Endothelial cell (in vitro differentiated cells): Measurements from ENCODE around the gene SPDYE4. TPM values are rescaled to one million over a fixed set of nuclear protein-coding genes. Genes with fewer than 3 reads are reported as not detected.

ENCODE experiments used
- DNase-seq: peaks from one replicate; pipeline ENCODE4 v3.0.0; 2021; ENCODE audit warnings: low spot score
- H3K27ac Mint-ChIP-seq: one replicate; pipeline ENCODE4 v1.8.0; 2021; ENCODE audit warnings: mixed read lengths, inconsistent platforms; ENCODE audit not compliant: unreplicated experiment
- H3K27me3 Mint-ChIP-seq: one replicate; pipeline ENCODE4 v1.8.0; 2021; ENCODE audit warnings: mild to moderate bottlenecking, moderate library complexity, mixed read lengths, inconsistent platforms; ENCODE audit not compliant: unreplicated experiment
- H3K36me3 Mint-ChIP-seq: one replicate; pipeline ENCODE4 v1.8.0; 2021; ENCODE audit warnings: mild to moderate bottlenecking, low read depth, mixed read lengths, inconsistent platforms; ENCODE audit not compliant: unreplicated experiment
- H3K4me1 Mint-ChIP-seq: one replicate; pipeline ENCODE4 v1.8.0; 2021; ENCODE audit warnings: mild to moderate bottlenecking, mixed read lengths, inconsistent platforms; ENCODE audit not compliant: unreplicated experiment
- H3K4me3 Mint-ChIP-seq: one replicate; pipeline ENCODE4 v1.8.0; 2021; ENCODE audit warnings: mild to moderate bottlenecking, mixed read lengths, inconsistent platforms; ENCODE audit not compliant: unreplicated experiment
- H3K9me3 Mint-ChIP-seq: one replicate; pipeline ENCODE4 v1.8.0; 2021; ENCODE audit warnings: mixed read lengths, inconsistent platforms; ENCODE audit not compliant: unreplicated experiment
- CTCF ChIP-seq: fragments of 200-600 bp; sonication (generic); IDR thresholded peaks from one replicate; pipeline ENCODE4 v1.5.0; 2021; ENCODE audit warnings: antibody characterized with exemption; ENCODE audit not compliant: unreplicated experiment
- total RNA-seq: library from RNA; stranded (reverse); fragmentation: NEBNext Ultra II Directional; extraction: Animal tissue kit (Norgen Biotek cat#: 25700); gene quantifications from one replicate; pipeline ENCODE4 v1.2.1, GENCODE V29; 2021; ENCODE audit not compliant: unreplicated experiment

Gene SPDYE4
- total RNA-seq, 1 donor from 2014 or later: not detected

- TF ChIP-seq CTCF: no peak
- H3K4me3 Mint-ChIP-seq: peak overlapping the region; percentile 37
- no peak for DNase-seq
- no peaks in the 10 kb centered on the region for H3K36me3 Mint-ChIP-seq
- no peak overlapping the region for H3K27ac Mint-ChIP-seq
- H3K4me1 Mint-ChIP-seq: peaks cover 18% of the 10 kb centered on the region
- no peaks in the 10 kb centered on the region for H3K9me3 Mint-ChIP-seq
- H3K27me3 Mint-ChIP-seq: peaks cover 10% of the 10 kb centered on the region
These were observed 40.0 kb upstream of the SPDYE4 start for GRCh38 chr17:8798176-8798845.

- Mint-ChIP-seq H3K27ac (no peak overlapping the region), H3K4me3 (peak overlapping the region; percentile 42)
- no peak for TF ChIP-seq CTCF
These were observed 39.4 kb upstream of the SPDYE4 start for GRCh38 chr17:8797621-8798175.

GRCh38 chr17:8794636-8795035 is 36.3 kb upstream of the SPDYE4 start:
- no peak for TF ChIP-seq CTCF
- H3K4me3 Mint-ChIP-seq: no peak overlapping the region
- no peaks in the 10 kb centered on the region for H3K9me3 Mint-ChIP-seq
- H3K27me3 Mint-ChIP-seq: peaks cover 6% of the 10 kb centered on the region
- DNase-seq: no peak
- no peaks in the 10 kb centered on the region for H3K36me3 Mint-ChIP-seq
- peaks cover 18% of the 10 kb centered on the region for H3K4me1 Mint-ChIP-seq
- H3K27ac Mint-ChIP-seq: no peak overlapping the region

More at GRCh38 chr17:8797621-8798175, 39.4 kb upstream of the SPDYE4 start:
- Mint-ChIP-seq H3K27me3 (peaks cover 10% of the 10 kb centered on the region), H3K9me3 (no peaks in the 10 kb centered on the region), H3K36me3 (no peaks in the 10 kb centered on the region), H3K4me1 (peaks cover 18% of the 10 kb centered on the region)
- no peak for DNase-seq

GRCh38 chr17:8793649-8794048 is 35.3 kb upstream of the SPDYE4 start:
- H3K36me3 Mint-ChIP-seq: no peaks in the 10 kb centered on the region
- no peak for TF ChIP-seq CTCF
- H3K9me3 Mint-ChIP-seq: no peaks in the 10 kb centered on the region
- no peak for DNase-seq
- H3K4me1 Mint-ChIP-seq: peaks cover 18% of the 10 kb centered on the region
- no peak overlapping the region for H3K4me3 Mint-ChIP-seq
- peaks cover 4% of the 10 kb centered on the region for H3K27me3 Mint-ChIP-seq
- peak overlapping the region; percentile 28 for H3K27ac Mint-ChIP-seq

- Mint-ChIP-seq H3K4me3 (no peak overlapping the region), H3K27ac (no peak overlapping the region), H3K36me3 (no peaks in the 10 kb centered on the region), H3K27me3 (no peaks in the 10 kb centered on the region), H3K4me1 (peaks cover 16% of the 10 kb centered on the region), H3K9me3 (no peaks in the 10 kb centered on the region)
- no peak for TF ChIP-seq CTCF
- DNase-seq: no peak
These were observed 34.3 kb upstream of the SPDYE4 start for GRCh38 chr17:8792646-8793045.
